ENCODE measurements around the gene MISFA.

MISFA gene

DNA sequence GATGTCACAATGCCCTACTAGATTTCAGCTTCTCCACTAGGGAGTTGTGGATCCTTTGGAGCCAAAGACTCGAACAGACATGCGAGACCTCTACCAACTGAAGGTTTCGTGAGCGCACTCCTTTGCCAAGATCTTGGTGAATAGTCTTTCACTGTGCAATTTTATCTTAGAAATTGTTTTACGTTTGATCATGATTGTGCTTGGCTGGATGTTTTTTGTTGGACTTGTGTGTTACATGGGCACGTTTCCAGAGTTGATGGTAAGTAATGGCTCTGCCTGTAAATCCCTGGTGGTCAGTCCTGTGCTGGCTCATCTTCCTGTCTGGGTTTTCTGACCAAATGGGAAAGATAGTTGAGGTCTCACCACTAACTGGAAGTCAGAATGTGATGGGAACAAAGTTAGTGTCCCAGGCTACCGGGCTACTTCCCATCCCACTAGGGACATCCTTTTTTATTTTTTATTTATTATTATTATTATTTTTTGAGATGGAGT is at the start of gene MISFA:
Gene MISFA, plus strand, starts transcription at position 51 of the 492 bp plus-strand sequence. Its CDS starts 140 bp downstream, at position 191.
- no peak for DNase-seq (ENCODE audit: low read depth)
- H3K4me3 ChIP-seq (ENCODE audit: low read depth, low read length), result no peak within 1 kb of the TSS
- TF ChIP-seq, protein P1, sequence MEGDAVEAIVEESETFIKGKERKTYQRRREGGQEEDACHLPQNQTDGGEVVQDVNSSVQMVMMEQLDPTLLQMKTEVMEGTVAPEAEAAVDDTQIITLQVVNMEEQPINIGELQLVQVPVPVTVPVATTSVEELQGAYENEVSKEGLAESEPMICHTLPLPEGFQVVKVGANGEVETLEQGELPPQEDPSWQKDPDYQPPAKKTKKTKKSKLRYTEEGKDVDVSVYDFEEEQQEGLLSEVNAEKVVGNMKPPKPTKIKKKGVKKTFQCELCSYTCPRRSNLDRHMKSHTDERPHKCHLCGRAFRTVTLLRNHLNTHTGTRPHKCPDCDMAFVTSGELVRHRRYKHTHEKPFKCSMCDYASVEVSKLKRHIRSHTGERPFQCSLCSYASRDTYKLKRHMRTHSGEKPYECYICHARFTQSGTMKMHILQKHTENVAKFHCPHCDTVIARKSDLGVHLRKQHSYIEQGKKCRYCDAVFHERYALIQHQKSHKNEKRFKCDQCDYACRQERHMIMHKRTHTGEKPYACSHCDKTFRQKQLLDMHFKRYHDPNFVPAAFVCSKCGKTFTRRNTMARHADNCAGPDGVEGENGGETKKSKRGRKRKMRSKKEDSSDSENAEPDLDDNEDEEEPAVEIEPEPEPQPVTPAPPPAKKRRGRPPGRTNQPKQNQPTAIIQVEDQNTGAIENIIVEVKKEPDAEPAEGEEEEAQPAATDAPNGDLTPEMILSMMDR (IDR thresholded peaks at IDR 0.05; ENCODE audit: low read depth, low read length), result no peak
- TF ChIP-seq MYC (IDR thresholded peaks at IDR 0.05; ENCODE audit: low read depth, low read length) (no peak), POLR2A (IDR thresholded peaks at IDR 0.05; ENCODE audit: extremely low read depth, insufficient read length) (no peak)
- TF ChIP-seq, protein P2, sequence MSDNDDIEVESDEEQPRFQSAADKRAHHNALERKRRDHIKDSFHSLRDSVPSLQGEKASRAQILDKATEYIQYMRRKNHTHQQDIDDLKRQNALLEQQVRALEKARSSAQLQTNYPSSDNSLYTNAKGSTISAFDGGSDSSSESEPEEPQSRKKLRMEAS (IDR thresholded peaks at IDR 0.05; ENCODE audit: low read depth, low read length), result no peak

DNA sequence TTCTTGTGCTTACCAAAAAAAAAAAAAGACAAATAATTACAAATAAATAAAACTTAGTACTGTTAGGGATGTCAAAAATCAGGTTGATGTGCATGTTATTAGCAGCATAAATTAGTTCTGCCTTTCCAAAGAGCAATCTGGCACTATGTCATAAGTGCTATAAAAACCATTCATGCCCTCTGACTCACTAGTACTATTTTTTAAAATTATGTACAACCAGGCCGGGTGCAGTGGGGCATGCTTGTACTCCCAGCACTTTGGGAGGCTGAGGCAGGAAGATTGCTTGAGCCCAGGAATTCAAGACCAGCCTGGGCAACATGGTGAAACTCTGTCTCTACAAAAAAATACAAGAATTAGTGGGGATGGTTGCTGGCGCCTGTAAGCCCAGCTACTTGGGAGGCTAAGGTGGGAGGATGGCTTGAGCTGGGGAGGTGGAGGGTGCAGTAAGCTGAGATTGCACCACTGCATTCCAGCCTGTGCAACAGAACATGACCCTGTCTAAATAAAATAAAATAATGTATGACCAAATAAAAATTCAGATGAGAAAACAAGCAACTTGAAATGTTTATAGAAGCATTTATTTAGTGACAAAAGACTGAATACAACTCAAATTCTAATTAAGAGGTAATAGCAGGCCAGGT is 36.4 kb upstream of the MISFA start:
- no peak overlapping the region for H3K4me3 ChIP-seq (ENCODE audit: low read depth, low read length)
- DNase-seq (ENCODE audit: low read depth), result no peak
- TF ChIP-seq MYC (IDR thresholded peaks at IDR 0.05; ENCODE audit: low read depth, low read length), result no peak
- TF ChIP-seq POLR2A (IDR thresholded peaks at IDR 0.05; ENCODE audit: extremely low read depth, insufficient read length), result no peak
- TF ChIP-seq, protein P2 (IDR thresholded peaks at IDR 0.05; ENCODE audit: low read depth, low read length), result no peak
- TF ChIP-seq, protein P1 (IDR thresholded peaks at IDR 0.05; ENCODE audit: low read depth, low read length), result no peak

DNA sequence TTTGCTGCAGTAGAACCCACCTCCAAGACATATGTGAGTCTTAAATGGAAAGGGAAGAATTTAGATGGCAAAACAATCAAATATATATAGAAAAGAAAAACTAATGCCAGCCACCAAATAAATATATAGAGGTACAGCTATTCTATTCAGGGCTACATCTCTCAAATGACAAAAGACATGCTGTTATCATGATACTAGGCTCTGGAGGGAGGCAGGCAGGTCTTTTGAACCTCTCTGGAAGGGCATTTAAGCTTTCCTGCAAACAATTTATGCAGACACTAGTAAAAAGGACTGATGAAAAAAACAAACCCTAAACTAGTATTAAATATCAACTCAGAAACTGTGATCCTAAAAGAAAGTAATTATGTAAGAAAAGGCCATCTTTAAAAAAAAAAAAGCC is 35.4 kb upstream of the MISFA start:
- TF ChIP-seq, protein P2 (IDR thresholded peaks at IDR 0.05; ENCODE audit: low read depth, low read length), result no peak
- TF ChIP-seq MYC (IDR thresholded peaks at IDR 0.05; ENCODE audit: low read depth, low read length) (no peak), POLR2A (IDR thresholded peaks at IDR 0.05; ENCODE audit: extremely low read depth, insufficient read length) (no peak)
- TF ChIP-seq, protein P1 (IDR thresholded peaks at IDR 0.05; ENCODE audit: low read depth, low read length), result no peak
- H3K4me3 ChIP-seq (ENCODE audit: low read depth, low read length), result no peak overlapping the region
- DNase-seq (ENCODE audit: low read depth), result no peak

DNA sequence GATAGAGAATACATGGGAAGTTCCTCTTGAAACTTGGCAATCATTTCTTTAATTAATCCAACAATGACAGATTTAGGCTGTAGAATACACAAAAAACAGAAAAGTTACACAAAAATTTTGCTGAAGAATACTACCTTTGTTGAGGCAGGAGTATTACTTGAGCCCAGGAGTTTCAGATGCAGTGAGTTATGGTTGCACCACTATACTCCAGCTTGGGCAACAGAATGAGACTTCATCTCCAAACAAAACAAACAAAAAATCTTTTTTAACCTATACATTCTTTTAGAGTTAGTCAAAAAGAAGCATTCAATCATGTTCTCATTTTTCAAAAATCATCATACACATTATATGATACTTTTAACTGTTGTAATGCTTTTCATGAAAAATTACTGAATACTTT is 33.2 kb upstream of the MISFA start:
- TF ChIP-seq, protein P1 (IDR thresholded peaks at IDR 0.05; ENCODE audit: low read depth, low read length), result no peak
- TF ChIP-seq, protein P2 (IDR thresholded peaks at IDR 0.05; ENCODE audit: low read depth, low read length), result no peak
- TF ChIP-seq POLR2A (IDR thresholded peaks at IDR 0.05; ENCODE audit: extremely low read depth, insufficient read length), result no peak
- TF ChIP-seq MYC (IDR thresholded peaks at IDR 0.05; ENCODE audit: low read depth, low read length), result no peak
- no peak overlapping the region for H3K4me3 ChIP-seq (ENCODE audit: low read depth, low read length)
- no peak for DNase-seq (ENCODE audit: low read depth)

DNA sequence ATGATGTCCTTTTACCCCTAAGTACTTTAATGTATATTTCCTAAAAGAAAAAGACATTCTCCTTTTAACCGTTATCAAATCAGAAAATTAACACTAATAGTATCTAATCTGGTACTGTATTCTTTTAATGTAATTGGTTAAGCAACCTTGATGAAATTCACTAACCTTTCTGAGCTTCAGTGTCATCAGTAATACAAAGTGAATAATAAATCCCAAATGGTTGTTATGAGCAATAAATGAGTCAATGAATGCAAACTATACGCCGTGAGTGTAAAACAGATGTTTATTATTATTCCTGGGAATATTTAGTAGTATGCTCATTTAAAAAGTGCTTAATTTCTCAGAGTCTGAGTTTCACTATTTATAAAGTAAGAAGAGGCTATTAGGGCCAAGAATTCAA is 32.5 kb upstream of the MISFA start:
- H3K4me3 ChIP-seq (ENCODE audit: low read depth, low read length), result no peak overlapping the region
- TF ChIP-seq MYC (IDR thresholded peaks at IDR 0.05; ENCODE audit: low read depth, low read length), result no peak
- no peak for TF ChIP-seq POLR2A (IDR thresholded peaks at IDR 0.05; ENCODE audit: extremely low read depth, insufficient read length)
- TF ChIP-seq, protein P2 (IDR thresholded peaks at IDR 0.05; ENCODE audit: low read depth, low read length), result no peak
- TF ChIP-seq, protein P1 (IDR thresholded peaks at IDR 0.05; ENCODE audit: low read depth, low read length), result no peak
- DNase-seq (ENCODE audit: low read depth), result no peak

Data from NB4 (cell line).